Smooth muscle cell of the coronary artery (primary cell): ENCODE measurements around the gene ADCY2. TPM values are rescaled to one million over a fixed set of nuclear protein-coding genes. Genes with fewer than 3 reads are reported as not detected.

Experiments used
- total RNA-seq: library from RNA; depleted of rRNA; stranded (reverse); fragments of >200 nt; gene quantifications from 2 replicates; pipeline ENCODE4 v1.2.3, GENCODE V29; 2014; ENCODE audit warnings: low replicate concordance

Gene ADCY2
- total RNA-seq, result under 0.01 TPM in 2 replicates

GRCh38 chr5:7395947-7396712 is at the start of gene ADCY2:
Gene ADCY2, plus strand, starts transcription at chr5:7396138. Its CDS starts 159 bp downstream, at chr5:7396297.

GRCh38 chr5:7850395-7851239 is 454.7 kb downstream of the ADCY2 start, which contains the start of gene CFAP90:
Gene CFAP90, minus strand, starts transcription at chr5:7851133. Its CDS starts 112 bp downstream, at chr5:7851021.

GRCh38 chr5:7868773-7869473 is 473.0 kb downstream of the ADCY2 start, which contains the start of the genes FASTKD3 and MTRR:
Gene FASTKD3, minus strand, starts transcription at chr5:7869031. Its CDS starts 948 bp downstream, at chr5:7868083.
Gene MTRR, plus strand, starts transcription at chr5:7869148. Its CDS starts 1,647 bp downstream, at chr5:7870795.

